NB4 (cell line): ENCODE results near the gene OAF.

Experiments
- DNase-seq: peaks from one replicate; pipeline ENCODE4 v3.0.0; 2010; ENCODE audit warnings: low read depth
- H3K4me3 ChIP-seq: one replicate; pipeline ENCODE4 v1.5.1; 2011; ENCODE audit warnings: mild to moderate bottlenecking, low read depth, low read length, moderate library complexity
- MYC ChIP-seq: IDR thresholded peaks from 2 replicates; pipeline ENCODE4 v1.6.1; 2011; ENCODE audit warnings: low read depth, low read length
- POLR2A ChIP-seq: IDR thresholded peaks from 2 replicates; pipeline ENCODE4 v1.6.1; 2011; ENCODE audit warnings: mild to moderate bottlenecking; ENCODE audit not compliant: insufficient read length; ENCODE audit errors: extremely low read depth
- TF ChIP-seq, protein P1 (sequence below): IDR thresholded peaks from 2 replicates; pipeline ENCODE4 v1.6.1; 2011; ENCODE audit warnings: low read depth, low read length
- TF ChIP-seq, protein P2 (sequence below): IDR thresholded peaks from one replicate; pipeline ENCODE4 v1.5.1; 2012; ENCODE audit warnings: low read depth, low read length

The OAF gene

DNA sequence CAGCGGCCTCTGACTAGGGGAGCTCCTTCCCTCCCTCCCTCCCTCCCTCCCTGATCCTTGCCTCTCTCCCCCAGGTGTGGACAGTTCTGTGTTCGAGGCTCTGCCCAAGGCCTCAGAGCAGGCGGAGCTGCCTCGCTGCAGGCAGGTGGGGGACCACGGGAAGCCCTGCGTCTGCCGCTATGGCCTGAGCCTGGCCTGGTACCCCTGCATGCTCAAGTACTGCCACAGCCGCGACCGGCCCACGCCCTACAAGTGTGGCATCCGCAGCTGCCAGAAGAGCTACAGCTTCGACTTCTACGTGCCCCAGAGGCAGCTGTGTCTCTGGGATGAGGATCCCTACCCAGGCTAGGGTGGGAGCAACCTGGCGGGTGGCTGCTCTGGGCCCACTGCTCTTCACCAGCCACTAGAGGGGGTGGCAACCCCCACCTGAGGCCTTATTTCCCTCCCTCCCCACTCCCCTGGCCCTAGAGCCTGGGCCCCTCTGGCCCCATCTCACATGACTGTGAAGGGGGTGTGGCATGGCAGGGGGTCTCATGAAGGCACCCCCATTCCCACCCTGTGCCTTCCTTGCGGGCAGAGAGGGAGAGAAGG lies 18.1 kb downstream of the OAF start:
- no peak for TF ChIP-seq MYC
- TF ChIP-seq, protein P1, sequence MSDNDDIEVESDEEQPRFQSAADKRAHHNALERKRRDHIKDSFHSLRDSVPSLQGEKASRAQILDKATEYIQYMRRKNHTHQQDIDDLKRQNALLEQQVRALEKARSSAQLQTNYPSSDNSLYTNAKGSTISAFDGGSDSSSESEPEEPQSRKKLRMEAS: no peak
- TF ChIP-seq, protein P2, sequence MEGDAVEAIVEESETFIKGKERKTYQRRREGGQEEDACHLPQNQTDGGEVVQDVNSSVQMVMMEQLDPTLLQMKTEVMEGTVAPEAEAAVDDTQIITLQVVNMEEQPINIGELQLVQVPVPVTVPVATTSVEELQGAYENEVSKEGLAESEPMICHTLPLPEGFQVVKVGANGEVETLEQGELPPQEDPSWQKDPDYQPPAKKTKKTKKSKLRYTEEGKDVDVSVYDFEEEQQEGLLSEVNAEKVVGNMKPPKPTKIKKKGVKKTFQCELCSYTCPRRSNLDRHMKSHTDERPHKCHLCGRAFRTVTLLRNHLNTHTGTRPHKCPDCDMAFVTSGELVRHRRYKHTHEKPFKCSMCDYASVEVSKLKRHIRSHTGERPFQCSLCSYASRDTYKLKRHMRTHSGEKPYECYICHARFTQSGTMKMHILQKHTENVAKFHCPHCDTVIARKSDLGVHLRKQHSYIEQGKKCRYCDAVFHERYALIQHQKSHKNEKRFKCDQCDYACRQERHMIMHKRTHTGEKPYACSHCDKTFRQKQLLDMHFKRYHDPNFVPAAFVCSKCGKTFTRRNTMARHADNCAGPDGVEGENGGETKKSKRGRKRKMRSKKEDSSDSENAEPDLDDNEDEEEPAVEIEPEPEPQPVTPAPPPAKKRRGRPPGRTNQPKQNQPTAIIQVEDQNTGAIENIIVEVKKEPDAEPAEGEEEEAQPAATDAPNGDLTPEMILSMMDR: peak; percentile 47
- DNase-seq: no peak
- no peak overlapping the region for H3K4me3 ChIP-seq

DNA sequence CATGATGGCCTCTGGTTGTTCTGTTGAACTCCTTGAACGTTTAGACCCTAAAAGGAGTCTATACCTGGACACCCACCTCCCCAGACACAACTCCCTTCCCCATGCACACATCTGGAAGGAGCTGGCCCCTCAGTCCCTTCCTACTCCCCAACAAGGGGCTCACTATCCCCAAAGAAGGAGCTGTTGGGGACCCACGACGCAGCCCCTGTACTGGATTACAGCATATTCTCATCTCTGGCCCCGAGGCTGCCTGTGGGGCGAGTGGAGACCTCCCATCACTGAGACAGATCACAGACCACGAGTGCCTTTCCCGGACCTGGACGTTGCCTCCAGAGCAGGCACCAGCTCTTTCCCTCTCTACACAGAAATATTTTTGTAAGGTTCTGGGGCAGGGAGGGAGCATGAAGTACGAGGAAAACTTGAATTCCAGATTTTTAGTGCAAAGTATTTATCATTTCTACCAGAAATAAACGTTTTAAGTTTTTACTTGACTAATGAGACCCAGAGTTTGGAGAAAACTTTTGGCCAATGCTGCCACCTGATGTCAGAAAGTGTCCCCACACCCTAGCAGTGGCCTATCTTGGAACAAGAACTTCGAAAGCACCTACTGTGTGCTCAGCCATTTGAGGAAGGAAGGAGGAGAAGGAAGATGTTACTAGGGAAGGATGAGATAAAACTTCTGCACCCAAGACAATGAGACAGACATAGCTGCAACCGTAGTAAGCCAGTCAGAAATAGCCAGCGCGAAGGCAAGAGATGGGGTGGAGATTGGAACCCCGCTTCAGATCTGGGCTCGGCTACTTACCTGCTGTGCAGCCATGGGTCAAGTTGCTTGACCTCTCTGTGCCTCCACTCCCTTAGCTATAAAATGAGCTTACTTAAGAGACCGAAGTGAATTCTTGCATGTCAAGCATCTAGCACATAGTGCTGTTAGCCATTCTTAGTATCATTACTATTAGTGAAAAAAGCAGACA lies 18.9 kb downstream of the OAF start:
- peak; percentile 65 for DNase-seq
- no peak overlapping the region for H3K4me3 ChIP-seq
- TF ChIP-seq, protein P2: peak; percentile 55
- TF ChIP-seq POLR2A: no peak

DNA sequence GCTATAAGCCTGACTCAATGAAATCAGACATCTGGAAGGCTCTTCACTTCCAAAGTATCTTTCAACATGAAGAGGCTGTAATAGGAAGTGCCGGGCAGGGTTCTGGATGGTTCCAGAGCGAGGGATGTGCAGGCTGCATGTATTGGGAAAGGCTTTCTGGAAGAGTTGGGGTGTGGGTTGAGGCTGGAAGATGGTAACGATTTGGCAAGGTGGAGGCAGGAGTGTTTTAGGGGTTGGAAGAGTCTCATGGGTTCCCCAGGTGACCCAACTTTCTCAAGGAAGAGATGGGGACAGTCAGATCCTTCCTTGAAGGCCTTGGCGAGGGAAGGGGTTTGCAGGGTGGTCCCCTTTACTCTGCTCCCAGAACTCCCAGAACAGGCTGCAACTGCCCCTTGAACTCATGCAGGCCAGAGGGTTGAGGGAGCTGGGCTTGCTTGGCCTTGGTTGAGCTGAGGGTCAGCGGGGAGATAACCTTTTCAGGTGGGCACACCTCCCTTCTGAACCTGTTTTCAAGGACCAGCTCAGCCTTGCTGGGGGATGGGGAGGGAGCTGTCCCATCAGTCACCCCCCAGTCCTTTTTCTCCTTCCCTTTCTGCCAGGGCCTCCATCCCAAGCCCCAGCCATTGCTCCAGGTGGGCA lies 19.7 kb downstream of the OAF start:
- H3K4me3 ChIP-seq: no peak overlapping the region
- no peak for DNase-seq
- TF ChIP-seq, protein P1: no peak
- TF ChIP-seq POLR2A: peak; percentile 8

DNA sequence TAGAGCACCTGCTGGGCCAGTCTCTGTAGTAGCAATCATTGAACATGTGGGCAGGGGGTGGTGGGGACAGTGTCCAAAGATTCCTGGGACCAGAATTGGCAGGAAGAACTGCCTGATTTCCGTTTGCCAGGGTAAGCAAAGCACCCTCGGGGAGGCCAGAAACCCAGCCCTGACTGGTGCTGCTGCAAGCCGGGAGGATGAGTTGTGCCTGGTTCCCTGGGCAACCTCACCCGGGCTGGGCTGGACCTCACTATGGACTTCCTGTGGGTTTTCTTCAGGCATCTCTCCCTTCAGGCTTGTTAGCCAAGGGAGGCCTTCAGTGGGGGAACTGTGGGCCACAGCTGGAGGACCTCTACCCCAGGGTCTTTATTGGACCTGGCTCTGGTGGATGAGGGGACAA lies 21.1 kb downstream of the OAF start:
- H3K4me3 ChIP-seq: no peak overlapping the region
- DNase-seq: no peak
- no peak for TF ChIP-seq MYC
- TF ChIP-seq, protein P2: no peak
- TF ChIP-seq, protein P1: no peak
- TF ChIP-seq POLR2A: no peak

DNA sequence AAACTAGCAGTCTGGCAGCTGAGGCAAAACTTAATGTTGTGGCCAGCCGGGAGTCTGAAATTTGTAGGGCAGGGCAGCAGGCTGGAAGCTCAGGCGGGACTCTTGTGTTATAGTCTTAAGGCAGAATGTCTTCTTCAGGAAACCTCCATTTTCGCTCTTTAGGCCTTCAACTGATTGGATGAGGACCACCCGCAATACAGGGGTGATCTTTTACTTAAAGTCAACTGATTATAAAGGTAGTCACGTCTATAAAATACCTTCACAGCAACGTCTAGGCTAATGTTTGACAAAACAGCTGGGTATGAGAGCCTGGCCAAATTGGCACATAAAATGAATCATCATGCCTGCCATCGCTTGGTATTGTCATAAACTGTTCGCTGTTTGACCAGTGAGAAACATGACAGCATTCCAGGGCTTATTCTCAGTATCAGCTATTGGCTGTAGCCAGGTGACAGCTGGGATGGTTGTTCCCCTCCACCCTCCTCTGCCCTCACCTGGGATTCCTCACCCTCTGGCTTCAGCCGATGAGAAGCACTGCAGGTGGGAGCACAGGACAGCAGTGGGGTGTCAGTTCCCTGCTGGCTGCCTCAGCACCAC lies 22.5 kb downstream of the OAF start:
- DNase-seq: no peak
- H3K4me3 ChIP-seq: no peak overlapping the region
- TF ChIP-seq, protein P1: no peak
- TF ChIP-seq, protein P2: no peak
- TF ChIP-seq MYC (no peak), POLR2A (no peak)
